ENCODE measurements around the gene LSS.
"Not testable (repeated sequence)": the region's sequence is repeated elsewhere in the genome, so short reads cannot be mapped to it uniquely, and the experiment has no call there.

LSS gene

GRCh38 chr21:46205166-46205565, 23.4 kb downstream of the LSS start:
- no peak for DNase-seq

- no peak for DNase-seq
These were observed 25.4 kb downstream of the LSS start for GRCh38 chr21:46203203-46203600.

- DNase-seq = no peak
These were observed 25.9 kb downstream of the LSS start for GRCh38 chr21:46202592-46203202.

GRCh38 chr21:46200877-46201803, 27.4 kb downstream of the LSS start:
- DNase-seq = not testable (repeated sequence)

- DNase-seq = no peak
These were observed 28.9 kb downstream of the LSS start for GRCh38 chr21:46199436-46200373.

- DNase-seq = no peak
These were observed 31.8 kb downstream of the LSS start for GRCh38 chr21:46196733-46197132.

- no peak for DNase-seq
These were observed 32.9 kb downstream of the LSS start for GRCh38 chr21:46195595-46196195.

- no peak for DNase-seq
These were observed 33.9 kb downstream of the LSS start for GRCh38 chr21:46194374-46195334.

GRCh38 chr21:46193829-46194373, 34.7 kb downstream of the LSS start:
- no peak for DNase-seq

- DNase-seq = no peak
These were observed 36.6 kb downstream of the LSS start for GRCh38 chr21:46191686-46192575.

GRCh38 chr21:46191257-46191685, 37.3 kb downstream of the LSS start:
- DNase-seq = no peak

- DNase-seq = no peak
These were observed 38.0 kb downstream of the LSS start for GRCh38 chr21:46190491-46191131.

GRCh38 chr21:46189959-46190490, 38.5 kb downstream of the LSS start:
- no peak for DNase-seq

GRCh38 chr21:46189213-46189958, 39.2 kb downstream of the LSS start:
- DNase-seq = no peak

- DNase-seq = no peak
These were observed 40.1 kb downstream of the LSS start for GRCh38 chr21:46188226-46189212.

GRCh38 chr21:46187814-46188213, 40.8 kb downstream of the LSS start:
- DNase-seq = no peak

- DNase-seq = no peak
These were observed 41.3 kb downstream of the LSS start for GRCh38 chr21:46187261-46187660.
